AG04449 (cell line): ENCODE measurements around the gene HEXIM1.

Experiments
- CTCF ChIA-PET: fragments of 350-600 bp; formaldehyde crosslinking; extraction: SDS; loops from one replicate; lab custom pipeline; 2021; ENCODE audit warnings: antibody characterized with exemption; lab: Yijun Ruan, JAX
- POLR2A ChIA-PET: fragments of 400-600, 350-600 bp; formaldehyde crosslinking; extraction: SDS; loops from one replicate; lab custom pipeline; 2020; ENCODE audit warnings: antibody characterized with exemption, inconsistent platforms; lab: Yijun Ruan, JAX
- DNase-seq: peaks from one replicate; pipeline ENCODE4 v3.0.0-alpha.2; 2010; ENCODE audit warnings: low read depth, low spot score
- H3K4me3 ChIP-seq: 2 replicates; pipeline ENCODE4 v1.5.1; 2011; ENCODE audit warnings: low read depth, mild to moderate bottlenecking, control low read depth, low read length
- CTCF ChIP-seq: IDR thresholded peaks from one replicate; pipeline ENCODE4 v1.5.1; 2011; ENCODE audit warnings: mild to moderate bottlenecking, moderate library complexity, low read length, control low read depth, inconsistent platforms; ENCODE audit not compliant: insufficient read depth; ENCODE audit errors: missing control alignments

The HEXIM1 gene

DNA sequence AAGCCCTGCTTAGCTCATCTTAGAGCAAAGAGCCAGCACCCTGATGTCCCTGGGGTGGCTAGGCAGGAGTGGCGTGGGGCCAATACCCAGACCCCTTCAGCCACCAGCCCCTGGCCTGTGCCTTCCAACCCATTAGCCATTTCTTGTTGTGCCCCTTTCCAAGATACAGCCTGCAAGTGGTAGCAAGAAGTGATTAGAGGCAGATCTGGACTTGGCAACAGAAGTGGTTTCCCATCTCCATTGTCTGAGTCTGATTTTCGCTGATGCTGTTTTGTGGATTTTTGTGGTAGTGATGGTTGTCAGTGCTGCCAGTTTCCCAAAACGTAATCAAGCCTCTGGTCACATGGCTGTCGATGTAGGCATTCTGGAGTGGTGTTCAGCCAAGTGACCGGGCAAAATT is 41.7 kb upstream of the HEXIM1 start:
- no peak overlapping the region for H3K4me3 ChIP-seq
- no peak for DNase-seq
- TF ChIP-seq CTCF: no peak
- ChIA-PET CTCF (interaction anchor here (1.0 to 7.6 kb wide), 8 partner anchors 8 to 228 kb away, joined by 3 to 107 read pairs (median 6); partner anchors contain the start of genes ACBD4 and PLCD3), POLR2A (interaction anchor here (2.5 kb wide), 1 partner anchor 8 kb away, joined by 7 read pairs; no protein-coding TSS in a partner anchor)

DNA sequence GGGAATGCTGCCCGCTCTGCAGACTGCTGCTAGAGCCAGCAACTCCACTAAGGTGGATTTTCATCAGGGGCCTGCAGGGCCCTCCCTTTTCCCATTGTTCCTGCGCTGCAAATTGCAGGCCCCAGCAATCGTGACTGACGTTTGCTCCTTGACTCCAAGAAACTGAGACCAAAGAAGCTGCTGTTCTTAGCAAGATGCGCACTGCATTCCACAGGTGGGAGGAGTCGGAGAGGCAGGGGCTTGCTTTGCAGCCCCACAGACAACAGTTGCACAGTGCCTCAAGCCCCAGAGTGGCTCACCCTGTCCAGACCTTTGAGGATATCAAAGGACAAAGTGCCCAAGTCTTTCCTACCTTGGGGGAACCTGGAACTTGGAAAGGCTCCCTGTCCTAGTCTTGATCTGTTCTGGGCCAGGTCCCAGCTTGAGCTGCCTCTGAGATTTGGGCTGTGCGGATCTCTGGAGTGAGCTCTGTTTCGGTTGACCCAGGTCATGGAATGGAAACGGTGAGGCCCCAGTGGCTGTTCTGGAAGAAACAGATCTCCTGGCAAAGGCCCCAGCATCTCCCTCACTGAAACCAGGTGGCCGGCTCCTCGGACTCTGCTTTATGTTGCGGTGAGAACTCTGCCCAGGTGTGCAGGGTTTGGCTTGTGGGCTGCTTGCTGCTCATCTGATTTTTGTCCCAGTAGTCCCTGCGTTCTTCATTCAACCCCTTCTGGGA is 40.8 kb upstream of the HEXIM1 start:
- ChIA-PET POLR2A (interaction anchor here (0.8 to 2.5 kb wide), 2 partner anchors 9 to 208 kb away, joined by 3 to 7 read pairs; no protein-coding TSS in a partner anchor), CTCF (interaction anchor here (1.5 to 7.6 kb wide), 4 partner anchors 11 to 90 kb away, joined by 5 to 107 read pairs (median 16); partner anchors contain the start of gene ACBD4)
- no peak for TF ChIP-seq CTCF
- H3K4me3 ChIP-seq: no peak overlapping the region
- no peak for DNase-seq

- ChIA-PET CTCF (interaction anchor here (1.3 to 7.6 kb wide), 5 partner anchors 12 to 90 kb away, joined by 3 to 107 read pairs (median 8); partner anchors contain the start of genes ACBD4 and HEXIM1), POLR2A (interaction anchor here (2.5 kb wide), 1 partner anchor 9 kb away, joined by 7 read pairs; no protein-coding TSS in a partner anchor)
- TF ChIP-seq CTCF: no peak
- DNase-seq: no peak
- no peak overlapping the region for H3K4me3 ChIP-seq
Measured at GRCh38 chr17:45108051-45108450, 40.2 kb upstream of the HEXIM1 start.

DNA sequence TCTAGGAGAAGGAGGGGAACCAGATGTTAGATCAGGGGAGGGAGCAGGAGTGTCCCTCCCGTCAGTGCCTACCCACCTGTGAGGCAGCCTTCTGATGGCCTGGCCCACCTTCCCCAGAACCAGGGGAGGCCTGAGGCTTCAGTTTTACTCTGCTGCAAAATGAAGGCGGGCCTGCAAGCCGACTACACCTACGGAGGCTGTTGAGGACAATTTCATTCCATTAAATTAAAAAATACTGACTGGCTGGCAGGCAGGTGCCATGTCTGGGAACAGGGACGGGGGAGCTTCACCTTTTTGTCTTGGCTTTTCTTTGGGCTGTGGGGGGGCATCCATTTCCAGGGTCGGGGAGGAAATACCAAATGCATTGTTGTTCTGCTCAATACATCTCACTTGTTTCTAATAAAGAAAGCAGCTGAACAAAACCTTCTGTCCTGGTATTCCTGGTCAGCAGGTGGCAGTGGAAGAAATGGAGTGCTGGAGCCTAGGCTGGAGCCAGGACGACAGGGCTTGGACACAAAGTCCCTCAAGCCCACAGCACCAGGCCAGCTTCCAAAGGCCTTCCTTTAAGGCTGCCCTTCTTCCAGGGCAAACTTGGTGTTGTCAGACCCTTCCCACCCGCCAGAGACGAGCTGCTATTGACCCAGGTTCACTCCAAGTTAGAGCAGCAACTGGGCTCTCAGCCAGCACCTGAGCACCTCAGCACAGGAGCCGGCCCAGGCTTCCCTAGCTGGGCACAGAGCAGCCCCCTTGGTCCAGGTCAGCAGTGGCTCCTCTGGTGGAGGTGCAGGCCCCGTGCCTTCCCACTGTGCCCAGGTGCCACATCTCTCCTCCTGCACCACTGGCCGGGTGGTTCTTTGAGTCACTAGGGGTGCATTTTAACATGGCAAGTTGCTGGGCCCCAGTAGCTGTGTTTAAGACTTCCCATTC is 39.4 kb upstream of the HEXIM1 start:
- no peak overlapping the region for H3K4me3 ChIP-seq
- TF ChIP-seq CTCF: no peak
- ChIA-PET POLR2A (interaction anchor here (0.9 to 2.5 kb wide), 4 partner anchors 10 to 48 kb away, joined by 3 to 7 read pairs (median 3); partner anchors contain the start of gene NMT1), CTCF (interaction anchor here (1.1 to 7.6 kb wide), 8 partner anchors 9 to 89 kb away, joined by 3 to 107 read pairs (median 4); partner anchors contain the start of genes ACBD4 and HEXIM1)
- DNase-seq: no peak

DNA sequence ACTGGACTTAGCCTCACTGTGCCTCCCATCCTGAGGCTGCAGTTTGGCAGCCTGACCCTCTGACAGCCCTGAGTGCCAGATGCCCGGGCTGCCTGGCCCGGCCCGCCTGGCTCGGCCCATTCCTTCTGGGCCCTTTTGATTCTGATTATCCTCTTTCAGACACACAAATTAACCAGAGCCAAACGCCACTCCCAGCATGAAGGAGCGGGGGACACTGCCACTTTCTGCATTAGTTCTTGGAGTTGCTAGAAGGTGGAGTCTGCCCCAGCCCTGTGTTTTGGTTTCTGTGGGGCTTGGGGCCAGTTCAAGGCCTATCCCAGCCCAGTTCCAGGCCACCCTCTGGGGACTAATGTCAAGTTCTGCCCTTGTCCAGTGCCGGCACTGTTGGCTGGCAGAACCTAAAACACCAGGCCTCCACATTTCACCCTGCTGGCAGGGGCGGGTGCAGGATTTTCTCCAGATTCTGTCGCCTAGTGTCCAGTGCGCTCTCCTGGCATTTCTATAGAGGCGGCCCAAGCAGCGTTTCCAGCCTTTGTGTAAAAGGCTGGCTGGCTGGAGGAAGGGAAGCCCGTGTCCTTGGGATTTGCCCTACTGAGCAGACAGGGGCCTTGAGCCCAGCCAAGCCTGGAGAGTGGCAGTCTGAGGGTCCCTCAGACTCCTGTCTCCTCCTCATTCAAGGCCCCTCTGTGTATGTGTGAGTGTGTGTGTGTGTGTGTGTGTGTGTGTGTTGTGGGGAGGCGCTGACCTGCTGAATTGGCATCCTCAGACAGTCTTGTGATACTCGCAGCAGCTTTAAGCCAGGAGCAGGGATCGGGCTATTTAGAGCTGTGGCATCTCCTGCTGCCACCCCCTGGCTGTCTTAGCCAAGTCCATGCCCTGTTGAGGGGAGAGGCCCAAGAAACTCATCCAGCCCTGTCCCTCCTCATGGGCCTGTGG is 37.3 kb upstream of the HEXIM1 start:
- H3K4me3 ChIP-seq: no peak overlapping the region
- CTCF ChIA-PET: interaction anchor here (1.2 to 11.9 kb wide), 3 partner anchors 15 to 334 kb away, joined by 3 to 123 read pairs (median 4); partner anchors contain the start of gene ACBD4
- TF ChIP-seq CTCF: no peak
- POLR2A ChIA-PET: no interaction called here
- DNase-seq: no peak
